ENCODE data around the gene IQGAP3. TPM values are rescaled to one million over a fixed set of nuclear protein-coding genes. Genes with fewer than 3 reads are reported as not detected.

Gene IQGAP3
- total RNA-seq, 6 donors from 2014 or later = under 0.01 to 16.0 (median 2.2) TPM

GRCh38 chr1:156487862-156488261, 84.5 kb downstream of the IQGAP3 start:
- peaks cover 68 to 94% (median 75%) of the 10 kb centered on the region in 4 donors for H3K4me1 ChIP-seq
- TF ChIP-seq CTCF (IDR thresholded peaks at IDR 0.05) (no peak), EP300 (IDR thresholded peaks at IDR 0.05) (no peak), POLR2A (IDR thresholded peaks at IDR 0.05) (no peak), POLR2AphosphoS5 (IDR thresholded peaks at IDR 0.05) (no peak)
- H3K4me3 ChIP-seq = no peak overlapping the region
- 56 to 57% methylated on average over 4 of the region's 4 CpGs for WGBS, 2 donors
- no peak for DNase-seq
- ATAC-seq (ENCODE audit: low FRiP score in 2 of 2) = no peak
- H3K27me3 ChIP-seq = no peaks in the 10 kb centered on the region
- peak overlapping the region in 3 of 4 donors; percentile 55 to 88 (median 83) for H3K27ac ChIP-seq
- H3K36me3 ChIP-seq = peaks cover 0 to 11% (median 5%) of the 10 kb centered on the region in 4 donors
- H3K9me3 ChIP-seq = no peaks in the 10 kb centered on the region

GRCh38 chr1:156486421-156487344, 85.7 kb downstream of the IQGAP3 start:
- no peaks in the 10 kb centered on the region for H3K9me3 ChIP-seq
- ATAC-seq (ENCODE audit: low FRiP score in 2 of 2) = no peak
- no peak for DNase-seq
- H3K4me3 ChIP-seq = no peak overlapping the region
- H3K36me3 ChIP-seq = peaks cover 8 to 22% (median 17%) of the 10 kb centered on the region in 4 donors
- WGBS, 2 donors = 85 to 88% methylated on average over 4 to 7 of the region's 7 CpGs
- H3K27me3 ChIP-seq = no peaks in the 10 kb centered on the region
- H3K4me1 ChIP-seq = peaks cover 59 to 83% (median 68%) of the 10 kb centered on the region in 4 donors
- peak overlapping the region in 1 of 4 donors; percentile 24 for H3K27ac ChIP-seq
- no peak for TF ChIP-seq POLR2A (IDR thresholded peaks at IDR 0.05)
- no peak for TF ChIP-seq POLR2AphosphoS5 (IDR thresholded peaks at IDR 0.05)
- no peak for TF ChIP-seq CTCF (IDR thresholded peaks at IDR 0.05)
- no peak for TF ChIP-seq EP300 (IDR thresholded peaks at IDR 0.05)

GRCh38 chr1:156485984-156486383, 86.4 kb downstream of the IQGAP3 start:
- H3K27ac ChIP-seq = no peak overlapping the region
- peaks cover 57 to 83% (median 64%) of the 10 kb centered on the region in 4 donors for H3K4me1 ChIP-seq

GRCh38 chr1:156484480-156485058, 87.8 kb downstream of the IQGAP3 start:
- DNase-seq (no peak), ATAC-seq (ENCODE audit: low FRiP score in 2 of 2) (no peak)
- Histone ChIP-seq H3K9me3 (no peaks in the 10 kb centered on the region), H3K36me3 (peaks cover 20 to 44% (median 38%) of the 10 kb centered on the region in 4 donors), H3K27me3 (no peaks in the 10 kb centered on the region), H3K4me3 (no peak overlapping the region), H3K27ac (peak overlapping the region in 1 of 4 donors; percentile 11), H3K4me1 (peaks cover 42 to 80% (median 55%) of the 10 kb centered on the region in 4 donors)
- TF ChIP-seq CTCF (IDR thresholded peaks at IDR 0.05) = no peak
- no peak for TF ChIP-seq EP300 (IDR thresholded peaks at IDR 0.05)
- no peak for TF ChIP-seq POLR2A (IDR thresholded peaks at IDR 0.05)
- no peak for TF ChIP-seq POLR2AphosphoS5 (IDR thresholded peaks at IDR 0.05)
- WGBS, 2 donors = 84 to 94% methylated on average over 3 to 6 of the region's 6 CpGs

More at GRCh38 chr1:156485984-156486383, 86.4 kb downstream of the IQGAP3 start:
- no peak for ATAC-seq (ENCODE audit: low FRiP score in 2 of 2)
- Histone ChIP-seq H3K36me3 (peaks cover 15 to 29% (median 24%) of the 10 kb centered on the region in 4 donors), H3K27me3 (no peaks in the 10 kb centered on the region), H3K9me3 (no peaks in the 10 kb centered on the region), H3K4me3 (no peak overlapping the region)
- 94 to 100% methylated on average over 3 of the region's 3 CpGs for WGBS, 2 donors
- no peak for DNase-seq
- TF ChIP-seq POLR2AphosphoS5 (IDR thresholded peaks at IDR 0.05) (no peak), POLR2A (IDR thresholded peaks at IDR 0.05) (no peak), EP300 (IDR thresholded peaks at IDR 0.05) (no peak), CTCF (IDR thresholded peaks at IDR 0.05) (no peak)
